GM23338 (cell line): ENCODE results near the gene MAPK4. TPM values are rescaled to one million over a fixed set of nuclear protein-coding genes. Genes with fewer than 3 reads are reported as not detected.

Experiments used
- ATAC-seq: fragments of 200-7000 bp; cut with Tn5 transposase; 3 replicates; pipeline ENCODE4 v1.9.1; 2020
- DNase-seq: peaks from one replicate; pipeline ENCODE4 v3.0.0-alpha.2; 2015; ENCODE audit warnings: low spot score
- H2AFZ ChIP-seq: fragments of 200-600 bp; sonication (generic); 2 replicates; pipeline ENCODE4 v1.8.0; 2016; ENCODE audit warnings: antibody characterized with exemption, mild to moderate bottlenecking, moderate library complexity
- H3F3A ChIP-seq: fragments of 200-600 bp; sonication (generic); replicated peaks from 2 replicates; pipeline ENCODE4 v1.8.0; 2017; ENCODE audit warnings: antibody characterized with exemption, mixed run types, low read depth
- H3K27ac ChIP-seq: fragments of 200-600 bp; sonication (generic); 2 replicates; pipeline ENCODE4 v1.6.1; 2016; ENCODE audit warnings: low read depth
- H3K27me3 ChIP-seq: fragments of 200-600 bp; sonication (generic); 2 replicates; pipeline ENCODE4 v1.8.0; 2016; ENCODE audit warnings: mild to moderate bottlenecking, mixed run types, moderate library complexity; ENCODE audit not compliant: insufficient read depth
- H3K36me3 ChIP-seq: fragments of 200-600 bp; sonication (generic); 2 replicates; pipeline ENCODE4 v1.8.0; 2016; ENCODE audit warnings: mild to moderate bottlenecking; ENCODE audit not compliant: insufficient read depth
- H3K4me1 ChIP-seq: fragments of 200-600 bp; sonication (generic); 2 replicates; pipeline ENCODE4 v1.8.0; 2016; ENCODE audit warnings: mild to moderate bottlenecking, moderate library complexity; ENCODE audit not compliant: insufficient read depth
- H3K4me2 ChIP-seq: fragments of 200-600 bp; sonication (generic); 2 replicates; pipeline ENCODE4 v1.7.1; 2017; ENCODE audit warnings: mixed run types
- H3K4me3 ChIP-seq: fragments of 200-600 bp; sonication (generic); 2 replicates; pipeline ENCODE4 v1.6.1; 2016; ENCODE audit warnings: mixed run types
- H3K79me2 ChIP-seq: fragments of 200-600 bp; sonication (generic); replicated peaks from 2 replicates; pipeline ENCODE4 v1.8.0; 2017; ENCODE audit warnings: mild to moderate bottlenecking; ENCODE audit not compliant: insufficient read depth
- H3K9me2 ChIP-seq: fragments of 200-600 bp; sonication (generic); 2 replicates; pipeline ENCODE4 v1.8.0; 2017; ENCODE audit not compliant: insufficient read depth
- H4K20me1 ChIP-seq: fragments of 200-600 bp; sonication (generic); replicated peaks from 2 replicates; pipeline ENCODE4 v1.8.0; 2017; ENCODE audit warnings: mild to moderate bottlenecking; ENCODE audit not compliant: insufficient read depth
- H3K27ac Mint-ChIP-seq: 2 replicates; pipeline ENCODE4 v1.8.0; 2020; ENCODE audit warnings: inconsistent platforms, mild to moderate bottlenecking, moderate library complexity, mixed read lengths
- H3K27me3 Mint-ChIP-seq: 3 replicates; pipeline ENCODE4 v1.8.0; 2022; ENCODE audit warnings: low read depth, mild to moderate bottlenecking, moderate library complexity, mixed read lengths, inconsistent platforms; ENCODE audit not compliant: insufficient read depth, poor library complexity
- H3K36me3 Mint-ChIP-seq: 3 replicates; pipeline ENCODE4 v1.8.0; 2021; ENCODE audit warnings: low read depth, mild to moderate bottlenecking, inconsistent platforms, moderate library complexity, mixed read lengths
- H3K4me1 Mint-ChIP-seq: 3 replicates; pipeline ENCODE4 v1.8.0; 2020; ENCODE audit warnings: mild to moderate bottlenecking, inconsistent platforms, mixed read lengths
- H3K4me3 Mint-ChIP-seq: 3 replicates; pipeline ENCODE4 v1.8.0; 2021; ENCODE audit warnings: moderate library complexity, mild to moderate bottlenecking, inconsistent platforms, mixed read lengths
- H3K9me3 Mint-ChIP-seq: 3 replicates; pipeline ENCODE4 v1.8.0; 2020; ENCODE audit warnings: moderate library complexity, mild to moderate bottlenecking, inconsistent platforms, mixed read lengths
- CREB1 ChIP-seq: fragments of 250-450 bp; sonication (Bioruptor Pico); IDR thresholded peaks from 2 replicates; pipeline ENCODE4 v1.5.0; 2020; ENCODE audit warnings: low read depth, mild to moderate bottlenecking, moderate library complexity
- CTCF ChIP-seq, 2 experiments: fragments of 200-600 bp in 1 of 2; sonication (generic) in 1 of 2; conservative IDR thresholded peaks; 2 replicates each; pipeline versions ENCODE4 v1.5.1 to v1.6.1; 2016 to 2017; ENCODE audit warnings: antibody characterized with exemption in 2 of 2, low read depth in 2 of 2, mild to moderate bottlenecking in 2 of 2, moderate library complexity in 1 of 2
- EZH2phosphoT487 ChIP-seq: fragments of 200-600 bp; sonication (generic); IDR thresholded peaks from one replicate; pipeline ENCODE4 v1.8.1; 2018; ENCODE audit warnings: antibody characterized with exemption; ENCODE audit not compliant: unreplicated experiment
- NANOG ChIP-seq: IDR thresholded peaks from 2 replicates; pipeline ENCODE4 v1.6.1; 2016; ENCODE audit warnings: antibody characterized with exemption, borderline replicate concordance
- POLR2AphosphoS5 ChIP-seq: IDR thresholded peaks from 2 replicates; pipeline ENCODE4 v1.6.1; 2016; ENCODE audit warnings: antibody characterized with exemption, low read depth
- STAT1 ChIP-seq: IDR thresholded peaks from one replicate; pipeline ENCODE4 v1.6.1; 2016; ENCODE audit warnings: antibody characterized with exemption; ENCODE audit not compliant: unreplicated experiment
- ZNF114 ChIP-seq: fragments of 250-450 bp; sonication (Bioruptor Pico); IDR thresholded peaks from 2 replicates; pipeline ENCODE4 v1.5.0; 2020; ENCODE audit warnings: mild to moderate bottlenecking, moderate library complexity
- ZNF331 ChIP-seq: fragments of 250-450 bp; sonication (Bioruptor Pico); IDR thresholded peaks from 2 replicates; pipeline ENCODE4 v1.5.0; 2020; ENCODE audit warnings: low read depth, mild to moderate bottlenecking, moderate library complexity
- polyA plus RNA-seq: library from polyadenylated mRNA; unstranded; fragments of >200 nt; fragmentation: Nextera tagmentation; extraction: Ambion mirVana; gene quantifications from 2 replicates; pipeline ENCODE4 v1.2.1, GENCODE V29; 2016
- total RNA-seq: library from RNA; depleted of rRNA; stranded (reverse); fragments of >200 nt; shearing (Covaris generic); gene quantifications from 2 replicates; pipeline ENCODE4 v1.2.3, GENCODE V29; 2014

The MAPK4 gene
- total and polyA plus RNA-seq, 2 experiments from 2014 or later = 1.3 to 4.4 TPM

GRCh38 chr18:50616484-50617048 lies 56.7 kb downstream of the MAPK4 start:
- no peaks in the 10 kb centered on the region for H3K9me2 ChIP-seq
- no peak for DNase-seq
- no peaks in the 10 kb centered on the region for H3K4me1 ChIP-seq
- H3K9me3 Mint-ChIP-seq = peaks cover 7% of the 10 kb centered on the region
- no peak overlapping the region for H3K27ac ChIP-seq
- H3K36me3 ChIP-seq = no peaks in the 10 kb centered on the region
- H3K27ac Mint-ChIP-seq = no peak overlapping the region
- H3K36me3 Mint-ChIP-seq = 0 out of 3 replicates have a peak, but pooled peaks cover 6% of the 10 kb centered on the region
- H3K4me3 Mint-ChIP-seq = no peak overlapping the region
- H3K27me3 ChIP-seq = no peaks in the 10 kb centered on the region
- H3F3A ChIP-seq = no peaks in the 10 kb centered on the region
- H3K79me2 ChIP-seq = no peaks in the 10 kb centered on the region
- H3K4me3 ChIP-seq = no peak overlapping the region
- no peaks in the 10 kb centered on the region for H3K27me3 Mint-ChIP-seq
- no peak overlapping the region for H2AFZ ChIP-seq
- H3K4me2 ChIP-seq = no peak overlapping the region
- no peaks in the 10 kb centered on the region for H3K4me1 Mint-ChIP-seq
- TF ChIP-seq EZH2phosphoT487 (no peak), ZNF114 (no peak), CTCF (conservative IDR thresholded peaks at IDR 0.05; ENCODE audit: low read depth in 2 of 2) (no peak)
- no peaks in the 10 kb centered on the region for H4K20me1 ChIP-seq
- ATAC-seq = no peak

- H3K27me3 ChIP-seq = no peaks in the 10 kb centered on the region
- no peaks in the 10 kb centered on the region for H3K9me3 Mint-ChIP-seq
- no peaks in the 10 kb centered on the region for H3K36me3 ChIP-seq
- H2AFZ ChIP-seq = no peak overlapping the region
- H3K27ac ChIP-seq = no peak overlapping the region
- ATAC-seq (no peak), DNase-seq (no peak)
- H3K4me3 Mint-ChIP-seq = no peak overlapping the region
- no peak overlapping the region for H3K4me3 ChIP-seq
- H3K27ac Mint-ChIP-seq = no peak overlapping the region
- no peak overlapping the region for H3K4me2 ChIP-seq
- H4K20me1 ChIP-seq = no peaks in the 10 kb centered on the region
- H3K27me3 Mint-ChIP-seq = no peaks in the 10 kb centered on the region
- no peaks in the 10 kb centered on the region for H3K4me1 Mint-ChIP-seq
- H3K79me2 ChIP-seq = no peaks in the 10 kb centered on the region
- no peaks in the 10 kb centered on the region for H3K36me3 Mint-ChIP-seq
- TF ChIP-seq CTCF (conservative IDR thresholded peaks at IDR 0.05; ENCODE audit: low read depth in 2 of 2) = no peak
- TF ChIP-seq STAT1 = no peak
- TF ChIP-seq ZNF331 (CRISPR knock-in tag) = no peak
- no peaks in the 10 kb centered on the region for H3K9me2 ChIP-seq
- no peaks in the 10 kb centered on the region for H3F3A ChIP-seq
- H3K4me1 ChIP-seq = no peaks in the 10 kb centered on the region
Observed at GRCh38 chr18:50619861-50620275, 60.0 kb downstream of the MAPK4 start.

- no peaks in the 10 kb centered on the region for H3K36me3 ChIP-seq
- TF ChIP-seq POLR2AphosphoS5 = no peak
- TF ChIP-seq CTCF (conservative IDR thresholded peaks at IDR 0.05; ENCODE audit: low read depth in 2 of 2) = no peak
- TF ChIP-seq STAT1 = no peak
- no peak for TF ChIP-seq CREB1 (CRISPR knock-in tag)
- no peak for TF ChIP-seq NANOG
Observed at GRCh38 chr18:50620319-50620718, 60.4 kb downstream of the MAPK4 start.

More at GRCh38 chr18:50620319-50620718, 60.4 kb downstream of the MAPK4 start:
- Mint-ChIP-seq H3K4me3 (no peak overlapping the region), H3K4me1 (no peaks in the 10 kb centered on the region), H3K27me3 (no peaks in the 10 kb centered on the region), H3K36me3 (no peaks in the 10 kb centered on the region), H3K9me3 (no peaks in the 10 kb centered on the region), H3K27ac (no peak overlapping the region)
- DNase-seq = no peak
- H3K9me2 ChIP-seq = no peaks in the 10 kb centered on the region; the same call in 1 of the 2 replicates
- no peaks in the 10 kb centered on the region for H4K20me1 ChIP-seq
- no peaks in the 10 kb centered on the region for H3K79me2 ChIP-seq
- no peak overlapping the region for H3K27ac ChIP-seq
- H3K4me1 ChIP-seq = no peaks in the 10 kb centered on the region
- no peak overlapping the region for H3K4me3 ChIP-seq
- no peak overlapping the region for H2AFZ ChIP-seq
- no peak overlapping the region for H3K4me2 ChIP-seq
- H3F3A ChIP-seq = no peaks in the 10 kb centered on the region
- no peaks in the 10 kb centered on the region for H3K27me3 ChIP-seq
- no peak for ATAC-seq
